ENCODE results near the gene LAMB2. TPM values are rescaled to one million over a fixed set of nuclear protein-coding genes. Genes with fewer than 3 reads are reported as not detected.
A peak's percentile ranks its signal among the peaks of the same experiment; 100 is the strongest.

LAMB2 gene
- total and polyA plus RNA-seq, 10 donors, result 97.7 to 376 (median 274) TPM

- Histone ChIP-seq H3K36me3 (peaks cover 0 to 42% (median 29%) of the 10 kb centered on the region in 6 donors), H3K27me3 (replicated peaks in 1 of 7) (no peaks in the 10 kb centered on the region), H3K27ac (peak overlapping the region; percentile 82 to 95 (median 91)), H3K4me1 (peaks cover 9 to 57% (median 32%) of the 10 kb centered on the region in 6 donors), H3K9me3 (no peaks in the 10 kb centered on the region), H3K4me3 (peak overlapping the region; percentile 74 to 98 (median 88))
- intact Hi-C loops (cut with DNase I; ENCODE audit: low total_unique reads), result no loop called here
- no peak for DNase-seq
- no peak for TF ChIP-seq POLR2A (IDR thresholded peaks at IDR 0.05)
- no peak for TF ChIP-seq POLR2AphosphoS5 (IDR thresholded peaks at IDR 0.05)
- TF ChIP-seq CTCF (IDR thresholded peaks at IDR 0.05 in 8 of 11, conservative IDR thresholded peaks at IDR 0.05 in 3 of 11), result no peak
- 36 to 57% (median 46%) methylated on average over 6 of the region's 6 CpGs for WGBS, 5 donors
These were observed 32.3 kb upstream of the LAMB2 start for GRCh38 chr3:49164983-49165720.

- Histone ChIP-seq H3K36me3 (peaks cover 0 to 42% (median 29%) of the 10 kb centered on the region in 6 donors), H3K9me3 (no peaks in the 10 kb centered on the region), H3K27ac (no peak overlapping the region), H3K27me3 (replicated peaks in 1 of 7) (no peaks in the 10 kb centered on the region), H3K4me3 (no peak overlapping the region), H3K4me1 (peaks cover 9 to 55% (median 32%) of the 10 kb centered on the region in 6 donors)
- whole genome bisulfite sequencing, 5 donors, result 93 to 98% (median 96%) methylated on average over 8 of the region's 8 CpGs
- TF ChIP-seq CTCF (IDR thresholded peaks at IDR 0.05 in 8 of 11, conservative IDR thresholded peaks at IDR 0.05 in 3 of 11) (no peak), POLR2AphosphoS5 (IDR thresholded peaks at IDR 0.05) (no peak), POLR2A (IDR thresholded peaks at IDR 0.05) (no peak)
- intact Hi-C loops (cut with DNase I; ENCODE audit: low total_unique reads), result no loop called here
- DNase-seq, result no peak
These were observed 30.8 kb upstream of the LAMB2 start for GRCh38 chr3:49163609-49164008.

GRCh38 chr3:49162751-49163419 is 30.0 kb upstream of the LAMB2 start:
- peak overlapping the region in 1 of 8 donors; percentile 14 for H3K27ac ChIP-seq
- 85 to 96% (median 92%) methylated on average over 15 to 21 of the region's 21 CpGs for WGBS, 5 donors
- H3K36me3 ChIP-seq, result peaks cover 0 to 42% (median 29%) of the 10 kb centered on the region in 6 donors
- H3K4me3 ChIP-seq, result no peak overlapping the region
- intact Hi-C loops (cut with DNase I; ENCODE audit: low total_unique reads), result no loop called here
- no peak for DNase-seq
- peaks cover 9 to 55% (median 32%) of the 10 kb centered on the region in 6 donors for H3K4me1 ChIP-seq
- TF ChIP-seq POLR2AphosphoS5 (IDR thresholded peaks at IDR 0.05) (peak in 2 of 3 donors; percentile 43 to 48), POLR2A (IDR thresholded peaks at IDR 0.05) (no peak)
- no peaks in the 10 kb centered on the region for H3K9me3 ChIP-seq
- H3K27me3 ChIP-seq (replicated peaks in 1 of 7), result no peaks in the 10 kb centered on the region

- Histone ChIP-seq H3K4me1 (peaks cover 9 to 55% (median 32%) of the 10 kb centered on the region in 6 donors), H3K4me3 (no peak overlapping the region), H3K9me3 (no peaks in the 10 kb centered on the region), H3K27ac (no peak overlapping the region), H3K36me3 (peaks cover 0 to 42% (median 29%) of the 10 kb centered on the region in 6 donors), H3K27me3 (replicated peaks in 1 of 7) (no peaks in the 10 kb centered on the region)
- intact Hi-C loops (cut with DNase I; ENCODE audit: low total_unique reads), result no loop called here
- no peak for TF ChIP-seq POLR2AphosphoS5 (IDR thresholded peaks at IDR 0.05)
- TF ChIP-seq CTCF (IDR thresholded peaks at IDR 0.05 in 8 of 11, conservative IDR thresholded peaks at IDR 0.05 in 3 of 11), result no peak
- no peak for TF ChIP-seq POLR2A (IDR thresholded peaks at IDR 0.05)
- 53 to 65% (median 60%) methylated on average over 3 of the region's 3 CpGs for WGBS, 5 donors
- DNase-seq, result no peak
These were observed 29.1 kb upstream of the LAMB2 start for GRCh38 chr3:49161808-49162530.
